GM19372 (cell line): ENCODE measurements around the gene MTO1.
"Not testable (repeated sequence)": the region's sequence is repeated elsewhere in the genome, so short reads cannot be mapped to it uniquely, and the experiment has no call there.

Source experiments
- ATAC-seq: cut with Tn5 transposase; IDR thresholded peaks from one replicate; pipeline ENCODE4 v1.9.1; 2021; ENCODE audit warnings: mild to moderate bottlenecking, low read depth, moderate library complexity; ENCODE audit not compliant: unreplicated experiment

The MTO1 gene

DNA sequence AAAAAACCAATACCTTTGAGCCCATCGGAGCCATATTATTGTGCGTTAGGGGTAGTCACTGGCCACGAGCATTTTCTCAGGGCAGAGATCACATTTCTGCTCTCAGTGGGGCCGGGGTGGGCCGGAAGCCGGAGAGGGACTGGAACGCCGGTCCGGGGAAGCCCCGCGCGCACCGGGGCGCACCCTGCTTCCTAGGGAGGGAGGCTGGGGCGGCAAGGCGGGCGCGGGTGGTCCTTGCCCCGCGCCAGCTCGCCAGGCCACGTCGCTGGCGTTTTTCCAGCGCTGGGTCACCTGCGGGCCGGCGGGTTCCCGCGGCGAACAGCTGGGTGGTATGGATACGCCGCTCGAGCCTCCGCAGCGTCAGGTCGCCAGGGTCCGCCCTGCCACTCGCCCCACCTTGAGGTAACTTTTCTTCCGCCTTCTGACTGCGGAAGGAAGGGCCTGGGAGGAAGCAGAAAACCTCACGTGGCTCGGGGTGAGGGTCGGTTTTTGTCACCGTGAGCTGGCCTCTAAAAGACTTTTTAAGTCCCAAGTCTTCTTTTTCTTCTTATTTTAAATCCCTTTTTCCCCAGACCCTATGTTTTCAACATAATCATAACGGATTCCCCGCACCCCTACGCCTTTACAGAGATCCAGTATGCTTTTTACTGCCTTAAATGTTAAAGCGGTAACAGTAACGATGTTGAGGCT lies 62.0 kb downstream of the MTO1 start:
- ATAC-seq, result peak; percentile 37

DNA sequence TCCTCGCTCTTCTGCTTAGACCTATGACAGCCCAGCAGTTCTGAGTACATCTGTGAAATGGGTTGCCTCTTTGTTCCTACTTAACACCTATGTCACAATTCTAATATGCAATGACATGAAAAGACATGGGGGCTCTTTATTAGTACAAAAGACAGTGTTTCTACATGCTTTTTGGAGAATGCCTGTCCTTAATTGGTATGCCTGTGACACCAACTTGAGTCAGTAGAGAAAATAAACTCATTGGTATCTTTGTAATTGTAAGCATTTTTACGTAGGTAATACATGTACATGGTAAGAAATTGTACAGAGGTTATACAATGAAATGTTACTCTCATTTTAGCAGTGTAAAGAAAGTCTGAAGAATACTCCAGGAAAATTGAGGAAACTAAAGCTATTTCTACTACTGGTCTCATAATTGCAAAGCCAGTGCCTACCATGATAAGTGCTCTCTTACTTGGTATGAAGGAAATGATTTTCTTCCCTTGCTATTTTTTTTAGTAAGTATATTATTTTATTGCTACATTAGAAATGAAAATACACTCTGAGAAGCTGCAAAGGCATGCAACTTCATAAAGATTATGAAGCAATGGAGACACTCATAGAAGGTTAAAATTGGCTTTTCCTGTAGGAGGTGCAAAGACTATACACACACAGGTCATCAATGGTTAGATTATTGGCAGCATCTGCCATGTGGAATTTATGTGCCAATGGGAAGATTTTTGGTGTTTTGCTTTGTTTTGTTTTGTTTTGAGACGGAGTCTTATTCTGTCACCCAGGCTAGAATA lies 64.2 kb downstream of the MTO1 start:
- no peak for ATAC-seq

DNA sequence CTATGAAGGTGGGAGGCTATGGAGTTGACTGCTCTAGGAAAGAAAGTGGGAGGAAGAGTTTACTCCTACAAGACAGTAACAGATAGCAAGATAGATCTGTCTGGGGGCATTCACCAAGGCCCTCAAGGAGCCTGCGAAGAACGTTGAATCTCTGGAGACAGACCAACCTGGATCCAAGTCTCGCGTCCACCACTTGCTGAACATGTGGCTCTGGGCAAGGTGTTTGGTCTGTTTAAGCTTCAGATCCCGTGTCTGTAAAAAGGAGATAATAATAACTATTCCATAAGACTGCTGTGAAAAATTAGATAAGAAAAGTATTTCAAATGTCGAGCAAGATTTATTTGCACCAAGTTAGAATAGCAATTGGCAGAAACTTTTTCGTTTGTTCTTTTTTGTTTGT lies 67.4 kb downstream of the MTO1 start:
- ATAC-seq, result no peak

DNA sequence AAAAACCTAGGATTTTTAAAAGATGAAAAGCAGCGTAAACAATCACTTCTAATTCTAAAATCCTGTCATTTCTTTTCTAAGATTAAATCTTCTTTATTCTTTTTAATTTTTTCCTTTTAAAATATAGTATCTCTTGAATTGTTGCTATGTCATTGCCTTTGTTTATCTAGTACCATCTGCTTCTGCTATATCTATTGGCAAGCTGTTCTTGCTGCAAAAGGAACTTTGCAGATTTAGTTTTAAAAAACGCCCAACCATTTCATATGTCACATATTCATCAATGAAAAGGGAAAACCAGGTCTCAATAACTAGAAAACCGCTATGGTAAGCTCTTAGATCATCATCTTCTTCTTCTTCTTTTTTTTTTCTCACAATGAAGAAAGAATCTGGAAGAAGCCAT lies 70.8 kb downstream of the MTO1 start:
- no peak for ATAC-seq

DNA sequence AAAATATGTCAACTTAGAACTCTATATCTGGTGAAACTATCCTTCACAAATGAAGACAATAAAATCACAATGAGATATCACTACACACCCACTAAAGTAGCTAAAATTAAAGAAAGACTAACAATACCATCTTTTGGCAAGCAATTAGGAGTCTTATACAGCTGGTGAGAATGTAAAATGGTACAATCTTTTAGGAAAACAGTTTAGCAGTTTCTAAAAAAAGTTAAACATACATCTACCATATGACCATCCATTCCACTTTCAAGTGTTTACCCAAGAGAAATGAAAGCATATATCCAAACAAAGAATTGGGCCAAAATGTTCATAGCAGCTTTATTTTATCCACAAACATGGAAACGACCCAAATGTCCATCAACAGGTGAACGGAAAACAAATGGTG lies 73.1 kb downstream of the MTO1 start:
- ATAC-seq, result no peak

DNA sequence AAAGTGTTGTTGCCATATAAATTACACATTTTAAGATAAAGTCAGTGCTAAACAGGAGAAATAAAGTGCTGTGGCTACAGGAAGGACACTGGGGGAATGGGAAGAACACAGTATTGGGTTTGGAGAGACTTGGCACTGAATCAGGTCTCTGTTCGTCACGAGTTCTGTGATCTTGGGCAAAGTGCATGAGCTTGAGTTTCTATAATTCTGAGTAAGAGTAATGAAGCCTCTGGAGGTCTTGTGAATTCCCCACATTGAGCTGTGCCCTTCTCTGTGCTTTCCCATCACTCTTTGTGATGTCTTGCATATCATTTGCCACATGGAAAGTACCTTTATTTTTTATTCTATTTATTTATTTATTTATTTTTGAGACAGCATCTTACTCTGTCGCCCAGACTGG lies 76.1 kb downstream of the MTO1 start:
- no peak for ATAC-seq

DNA sequence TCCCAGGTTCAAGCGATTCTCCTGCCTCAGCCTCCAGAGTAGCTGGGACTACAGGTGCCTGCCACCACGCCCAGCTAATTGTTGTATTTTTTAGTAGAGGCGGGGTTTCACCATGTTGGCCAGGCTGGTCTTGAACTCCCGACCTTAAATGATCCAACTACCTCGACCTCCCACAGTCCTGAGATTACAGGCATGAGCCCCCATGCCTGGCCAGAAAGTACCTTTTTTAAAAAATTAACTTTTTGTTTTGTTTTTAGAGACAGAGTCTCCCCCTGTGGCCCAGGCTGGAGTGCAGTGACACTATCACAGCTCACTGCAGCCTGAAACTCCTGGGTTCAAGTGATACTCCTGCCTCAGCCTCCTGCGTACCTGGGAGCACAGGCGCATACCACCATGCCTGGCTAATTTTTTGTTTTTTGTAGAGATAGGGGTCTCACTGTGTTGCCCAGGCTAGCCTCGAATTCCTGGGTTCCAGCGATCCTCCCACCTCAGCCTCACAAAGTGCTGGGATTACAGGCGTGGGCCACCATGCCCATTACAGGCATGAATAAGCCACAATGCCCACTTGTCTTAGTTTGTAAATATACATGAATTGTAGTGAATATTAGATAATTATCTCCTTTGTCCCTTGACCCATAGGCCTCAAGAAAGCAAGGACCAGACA lies 76.7 kb downstream of the MTO1 start:
- ATAC-seq, result no peak

DNA sequence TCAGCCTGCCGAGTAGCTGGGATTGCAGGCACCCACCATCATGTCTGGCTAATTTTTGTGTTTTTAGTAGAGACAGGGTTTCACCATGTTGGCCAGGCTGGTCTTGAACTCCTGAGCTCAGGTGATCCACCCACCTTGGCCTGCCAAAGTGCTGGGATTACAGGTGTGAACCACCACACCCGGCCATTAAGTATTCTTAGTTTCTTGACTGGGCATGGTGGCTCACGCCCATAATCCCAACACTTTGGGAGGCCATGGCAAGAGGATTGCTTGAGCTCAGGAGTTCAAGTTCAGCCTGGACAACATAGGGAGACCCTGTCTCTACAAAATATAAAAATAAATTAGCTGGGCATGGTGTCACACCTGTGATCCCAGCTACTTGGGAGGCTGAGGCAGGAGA lies 80.9 kb downstream of the MTO1 start:
- ATAC-seq, result not testable (repeated sequence)

DNA sequence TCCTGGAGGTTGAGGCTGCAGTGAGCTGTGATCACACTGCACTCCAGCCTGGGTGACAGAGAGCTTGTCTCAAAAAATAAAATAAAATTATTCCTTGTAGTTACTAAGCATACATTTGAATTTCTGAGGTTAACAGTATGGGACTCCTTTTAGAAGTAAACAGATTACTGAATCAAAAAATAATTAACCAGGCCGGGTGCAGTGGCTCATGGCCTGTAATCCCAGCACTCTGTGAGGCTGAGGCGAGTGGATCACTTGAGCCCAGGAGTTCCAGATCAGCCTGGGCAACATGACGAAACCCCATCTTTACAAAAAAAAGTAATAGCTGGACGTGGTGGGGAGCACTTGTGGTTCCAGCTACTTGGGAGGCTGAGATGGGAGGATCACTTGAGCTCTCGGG lies 81.4 kb downstream of the MTO1 start:
- no peak for ATAC-seq

DNA sequence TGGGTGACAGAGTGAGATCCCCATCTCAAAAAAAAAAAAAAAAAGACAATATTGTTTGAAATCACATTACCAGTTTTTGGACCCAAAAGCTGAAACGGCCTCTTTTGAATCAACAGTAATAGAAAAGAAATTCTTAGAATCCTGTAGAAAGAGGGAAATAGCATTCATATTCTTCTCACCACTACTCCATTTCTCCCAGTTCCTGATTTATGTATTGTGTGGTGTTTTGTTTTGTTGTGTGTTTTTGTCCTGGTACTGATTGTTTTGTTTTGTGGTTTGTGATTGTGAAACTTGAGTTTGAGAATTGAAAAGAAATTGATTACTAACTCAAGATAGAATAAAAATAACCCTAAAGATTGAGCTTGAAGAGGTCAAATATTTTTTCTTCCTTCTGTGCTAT lies 85.5 kb downstream of the MTO1 start:
- no peak for ATAC-seq

DNA sequence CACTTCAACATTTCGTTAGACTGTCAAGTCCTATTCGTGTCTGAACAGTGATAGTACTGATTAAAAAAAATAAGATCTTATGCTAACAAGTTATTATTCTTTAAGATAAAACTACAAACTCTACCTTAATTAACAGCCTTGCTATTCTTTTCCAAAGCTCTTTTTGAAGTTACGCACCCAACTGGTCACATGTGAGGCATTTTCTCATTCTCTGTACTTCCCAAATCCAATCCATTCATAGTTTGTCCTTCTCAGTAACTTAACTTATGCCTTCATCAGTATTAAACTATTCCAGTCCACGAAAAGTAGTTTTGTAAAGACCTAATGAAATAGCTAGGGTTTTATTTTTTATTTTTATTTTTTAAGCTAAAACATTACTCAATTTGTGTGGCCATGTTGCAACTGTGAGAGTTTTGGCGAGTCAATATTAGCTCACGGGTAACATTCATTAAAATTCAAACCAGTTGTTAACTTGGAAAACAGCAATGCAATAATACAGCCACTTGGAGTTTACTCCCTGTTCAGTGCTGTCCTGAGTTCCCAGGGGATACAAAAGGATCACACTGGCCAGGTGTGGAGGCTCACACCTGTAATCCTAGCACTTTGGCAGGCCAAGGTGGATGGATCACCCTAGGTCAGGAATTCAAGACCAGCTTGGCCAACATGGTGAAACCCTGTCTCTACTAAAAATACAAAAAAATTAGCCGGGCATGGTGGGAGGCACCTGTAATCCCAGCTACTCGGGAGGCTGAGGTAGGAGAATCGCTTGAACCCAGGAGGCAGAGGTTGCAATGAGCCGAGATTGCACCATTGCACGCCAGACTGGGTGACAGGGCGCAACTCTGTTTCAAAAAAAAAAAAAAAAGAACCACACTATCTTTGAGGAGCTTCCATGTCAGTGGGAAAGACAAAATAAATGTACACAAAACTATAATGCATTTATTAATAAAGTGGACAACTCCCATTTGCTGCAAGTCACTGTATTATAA lies 87.2 kb downstream of the MTO1 start:
- ATAC-seq, result no peak

DNA sequence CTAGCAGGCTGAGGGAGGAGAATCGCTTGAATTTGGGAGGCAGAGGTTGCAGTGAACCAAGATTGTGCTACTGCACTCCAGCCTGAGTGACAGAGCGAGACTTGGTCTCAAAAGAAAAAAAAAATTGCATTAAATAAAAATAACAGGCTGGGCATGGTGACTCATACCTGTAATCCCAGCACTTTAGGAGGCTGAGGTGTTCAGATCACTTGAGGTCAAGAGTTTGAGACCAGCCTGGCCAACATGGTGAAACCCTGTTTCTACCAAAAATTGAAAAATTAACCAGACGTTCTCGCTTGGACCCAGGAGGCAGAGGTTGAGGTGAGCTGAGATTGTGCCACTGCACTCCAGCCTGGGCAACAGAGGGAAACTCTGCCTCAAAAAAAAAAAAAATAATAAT lies 89.6 kb downstream of the MTO1 start:
- not testable (repeated sequence) for ATAC-seq

DNA sequence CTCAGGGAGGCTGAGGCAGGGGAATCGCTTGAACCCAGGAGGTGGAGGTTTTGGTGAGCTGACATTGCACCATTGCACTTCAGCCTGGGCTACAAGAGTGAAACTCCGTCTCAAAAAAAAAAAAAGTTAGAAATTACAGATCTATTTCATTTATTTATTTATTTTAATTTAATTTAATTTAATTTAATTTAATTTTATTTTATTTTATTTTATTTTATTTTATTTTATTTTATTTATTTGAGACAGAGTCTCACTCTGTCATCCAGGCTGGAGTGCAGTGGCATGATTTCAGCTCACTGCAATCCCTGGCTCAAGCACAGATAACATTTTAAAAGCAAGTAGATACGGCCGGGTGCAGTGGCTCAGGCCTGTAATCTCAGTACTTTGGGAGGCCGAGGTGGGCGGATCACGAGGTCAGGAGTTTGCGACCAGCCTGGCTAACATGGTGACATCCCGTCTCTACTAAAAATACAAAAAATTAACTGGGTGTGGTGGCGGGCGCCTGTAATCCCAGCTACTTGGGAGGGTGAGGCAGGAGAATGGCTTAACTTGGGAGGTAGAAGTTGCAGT lies 93.9 kb downstream of the MTO1 start:
- ATAC-seq, result not testable (repeated sequence)

DNA sequence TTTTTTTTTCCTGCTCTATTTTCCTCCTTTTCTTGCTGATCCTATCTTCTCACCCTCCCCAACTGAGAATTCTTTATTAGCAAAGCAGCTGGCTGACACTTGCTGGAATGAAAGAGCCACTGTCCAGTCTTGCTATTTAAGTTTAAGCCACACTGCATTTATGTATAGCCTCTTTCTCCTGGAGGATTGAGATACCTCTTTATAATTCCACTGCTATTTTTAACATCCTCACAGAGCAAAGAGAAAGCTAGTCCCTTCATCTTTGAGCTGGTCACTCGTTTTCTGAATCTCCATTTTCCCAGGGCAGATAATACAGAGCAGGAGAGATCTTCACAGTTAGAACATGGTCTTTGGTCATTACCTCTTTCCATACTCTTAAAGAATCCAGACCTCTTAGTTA lies 95.3 kb downstream of the MTO1 start:
- no peak for ATAC-seq
